ENCODE data around the gene C2orf76. TPM values are rescaled to one million over a fixed set of nuclear protein-coding genes. Genes with fewer than 3 reads are reported as not detected.

Gene C2orf76
- total and polyA plus RNA-seq, 2 of the 4 experiments (the other 2 are of a cell fraction), result 10.6 to 12.6 TPM

- Histone ChIP-seq H3K4me1 (ENCODE audit: control insufficient read depth, insufficient read depth, low read length) (peaks cover 8% of the 10 kb centered on the region), H3K27me3 (ENCODE audit: control insufficient read depth, insufficient read depth, low read length) (no peaks in the 10 kb centered on the region), H4K5ac (ENCODE audit: low read depth, low read length) (no peak overlapping the region), H2BK20ac (ENCODE audit: low read depth, low read length) (no peak overlapping the region), H3K4ac (ENCODE audit: low read depth, low read length) (no peak overlapping the region), H4K91ac (ENCODE audit: insufficient read depth, low read depth, low read length) (no peak overlapping the region), H3K79me1 (ENCODE audit: low read depth in 1 of 2, low read length in 2 of 2) (peaks cover 38 to 49% of the 10 kb centered on the region in 2 experiments), H3K23ac (ENCODE audit: low read depth, low read length) (no peak overlapping the region), H2BK120ac (ENCODE audit: low read depth, low read length) (no peak overlapping the region), H3K4me3 (ENCODE audit: insufficient read depth, low read depth, low read length) (no peak overlapping the region), H4K20me1 (ENCODE audit: insufficient read depth, low read length) (peaks cover 14% of the 10 kb centered on the region; the same call in 1 of the 2 replicates), H3K56ac (ENCODE audit: extremely low read depth, insufficient read depth, low read length) (no peak overlapping the region), H3K36me3 (ENCODE audit: control insufficient read depth, insufficient read depth, low read length) (peaks cover 8% of the 10 kb centered on the region), H4K8ac (ENCODE audit: low read depth in 2 of 2, low read length in 2 of 2) (no peak overlapping the region), H2AK9ac (replicated peaks; ENCODE audit: low read depth, low read length, poor library complexity) (no peak overlapping the region), H3K27ac (ENCODE audit: insufficient read depth, low read length) (no peak overlapping the region), H2AFZ (replicated peaks; ENCODE audit: low read length, poor library complexity) (no peak overlapping the region), H3K9me3 (ENCODE audit: control insufficient read depth, insufficient read depth, low read length) (no peaks in the 10 kb centered on the region), H2AK5ac (ENCODE audit: low read depth, low read length) (no peak overlapping the region), H3K4me2 (ENCODE audit: low read depth, low read length) (no peak overlapping the region), H2BK15ac (ENCODE audit: low read depth, low read length) (no peak overlapping the region), H3K9ac (ENCODE audit: low read depth, low read length) (no peak overlapping the region), H3K14ac (replicated peaks; ENCODE audit: low read depth, low read length) (no peak overlapping the region), H3K18ac (ENCODE audit: low read depth, low read length) (no peak overlapping the region), H3K9me1 (ENCODE audit: insufficient read depth, low read length) (peaks cover 13% of the 10 kb centered on the region; the same call in 1 of the 2 replicates), H2BK5ac (ENCODE audit: low read depth, low read length, poor library complexity, severe bottlenecking) (no peak overlapping the region)
- ATAC-seq (ENCODE audit: low read depth) (no peak), DNase-seq (no peak)
- 100% methylated on average over 1 of the region's 6 CpGs; no CpG with 5 or more reads in 1 of the 2 experiments for WGBS, 2 experiments (ENCODE audit: extremely low coverage in 2 of 2, insufficient read length in 1 of 2)
- dilution Hi-C loops (cut with HindIII; ENCODE audit: low sequenced_read_pairs, unreplicated experiment), result no loop called here
- no peak for TF ChIP-seq MAFK (IDR thresholded peaks at IDR 0.05; ENCODE audit: low read depth, low read length)
- TF ChIP-seq MAZ (IDR thresholded peaks at IDR 0.05; ENCODE audit: borderline replicate concordance, low read depth, low read length), result no peak
- TF ChIP-seq CTCF (conservative IDR thresholded peaks at IDR 0.05; ENCODE audit: low read depth, low read length), result no peak
- TF ChIP-seq MXI1 (IDR thresholded peaks at IDR 0.05; ENCODE audit: borderline replicate concordance, low read depth, low read length), result no peak
- no peak for TF ChIP-seq CEBPB (IDR thresholded peaks at IDR 0.05; ENCODE audit: low read depth, low read length)
- no peak for TF ChIP-seq NFE2L2 (IDR thresholded peaks at IDR 0.05; ENCODE audit: low read depth, low read length)
- no peak for TF ChIP-seq SMC3 (IDR thresholded peaks at IDR 0.05; ENCODE audit: low read depth, low read length)
- TF ChIP-seq USF2 (IDR thresholded peaks at IDR 0.05; ENCODE audit: low read depth, low read length), result no peak
- TF ChIP-seq RAD21 (IDR thresholded peaks at IDR 0.05; ENCODE audit: low read length), result no peak
- no peak for TF ChIP-seq FOS (IDR thresholded peaks at IDR 0.05; ENCODE audit: low read depth, low read length)
- TF ChIP-seq RFX5 (IDR thresholded peaks at IDR 0.05; ENCODE audit: low read depth, low read length), result no peak
- TF ChIP-seq ELK1 (IDR thresholded peaks at IDR 0.05; ENCODE audit: borderline replicate concordance, low read depth, low read length), result no peak
- TF ChIP-seq POLR2A (IDR thresholded peaks at IDR 0.05; ENCODE audit: low read depth, low read length), result no peak
- TF ChIP-seq RCOR1 (IDR thresholded peaks at IDR 0.05; ENCODE audit: insufficient replicate concordance, low read length), result no peak
- no peak for TF ChIP-seq CHD1 (IDR thresholded peaks at IDR 0.05; ENCODE audit: low read depth, low read length)
- no peak for TF ChIP-seq BHLHE40 (IDR thresholded peaks at IDR 0.05; ENCODE audit: low read depth, low read length)
- intact Hi-C loops (cut with micrococcal nuclease), result loop anchor here (5.0 kb wide), 1 partner anchor 142 kb away; the partner anchor contains the start of gene STEAP3
- CTCF ChIA-PET, result no interaction called here
- BruUV-seq (replicated peaks), result no TSS peak
- in situ Hi-C loops (cut with MboI; ENCODE audit: low sequenced_read_pairs), result no loop called here
- POLR2A ChIA-PET (ENCODE audit: unreplicated experiment), result no interaction called here
Observed at GRCh38 chr2:119364798-119365197, 1.8 kb downstream of the C2orf76 start.
